GM19025 (cell line): ENCODE results near the gene ESRP2.
A peak's percentile ranks its signal among the peaks of the same experiment; 100 is the strongest.

Experiments
- ATAC-seq: cut with Tn5 transposase; IDR thresholded peaks from one replicate; pipeline ENCODE4 v1.9.1; 2021; ENCODE audit warnings: mild to moderate bottlenecking, low read depth, moderate library complexity; ENCODE audit not compliant: unreplicated experiment

The ESRP2 gene

DNA sequence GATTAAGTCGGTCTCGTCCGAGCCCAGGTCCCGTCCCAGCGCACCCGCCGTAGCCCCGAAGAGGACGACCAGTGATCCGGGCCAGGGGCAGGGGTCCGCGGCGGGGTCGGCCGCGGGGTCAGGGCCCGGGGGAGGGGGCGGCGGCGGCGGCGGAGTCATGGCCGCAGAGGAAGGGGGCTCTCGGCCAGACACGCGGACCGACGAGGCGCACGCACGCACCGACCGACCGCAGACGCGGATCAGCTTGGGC, at the start of gene ESRP2:
Gene ESRP2, minus strand, starts transcription at position 241 of the 250 bp plus-strand sequence. Its CDS starts 82 bp downstream, at position 159.
- ATAC-seq = no peak

DNA sequence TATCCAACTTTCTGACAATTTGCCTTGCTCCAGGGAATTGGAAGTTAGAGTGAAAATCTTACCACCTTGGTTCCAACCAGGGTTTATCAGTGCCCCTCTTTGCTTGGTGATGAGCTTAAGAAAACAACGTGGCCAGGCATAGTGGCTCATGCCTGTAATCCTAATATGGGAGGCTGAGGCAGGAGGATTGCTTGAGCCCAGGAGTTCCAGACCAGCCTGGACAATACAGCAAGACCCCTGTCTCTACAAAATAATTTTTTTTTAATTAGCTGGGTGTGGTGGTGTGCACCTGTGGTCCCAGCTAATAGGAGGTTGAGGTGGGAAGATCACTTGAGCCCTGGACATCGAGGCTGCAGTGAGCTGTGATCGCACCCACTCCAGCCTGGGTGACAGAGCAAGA, 49.8 kb upstream of the ESRP2 start:
- ATAC-seq = no peak

- peak; percentile 42 for ATAC-seq
These were observed 48.9 kb upstream of the ESRP2 start for GRCh38 chr16:68284847-68285246.

DNA sequence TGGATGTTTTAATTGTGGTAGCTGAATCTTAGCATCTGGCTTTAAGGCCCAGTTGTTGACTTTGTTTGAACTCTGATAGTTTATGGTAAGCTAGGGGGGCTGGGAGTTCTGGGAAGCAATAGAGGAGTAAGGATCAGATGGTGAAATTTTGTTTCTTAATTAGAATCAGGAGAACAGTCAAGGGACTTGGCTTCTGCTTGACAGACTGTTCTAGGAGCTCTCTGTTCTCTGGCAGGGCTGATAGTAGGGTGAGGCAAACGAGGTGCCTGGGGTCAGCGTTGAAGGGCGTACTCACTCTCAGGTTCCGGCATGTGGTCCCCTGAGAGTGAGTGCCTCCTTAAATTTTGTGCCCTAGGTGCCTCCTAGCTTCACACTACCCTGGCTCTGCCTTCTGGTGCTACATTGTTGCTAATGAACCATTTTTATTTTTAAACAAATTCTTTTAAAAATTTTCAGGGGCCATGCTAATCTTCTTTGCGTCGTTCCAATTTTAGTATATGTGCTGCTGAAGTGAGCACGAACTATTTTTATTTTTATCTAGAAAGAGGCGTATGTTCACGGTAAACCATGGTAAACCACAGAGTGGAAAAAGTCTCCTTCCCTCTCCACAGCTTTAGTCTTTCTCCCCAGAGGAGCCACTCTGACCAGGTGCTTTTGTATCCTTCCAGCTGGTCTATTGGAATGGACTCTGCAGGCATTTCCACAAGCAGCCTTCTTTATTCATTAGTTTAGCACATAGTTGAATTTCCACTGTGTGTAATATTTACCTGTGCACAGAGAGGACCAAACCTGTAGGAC, 48.1 kb upstream of the ESRP2 start:
- peak; percentile 45 for ATAC-seq

- ATAC-seq = no peak
These were observed 47.4 kb upstream of the ESRP2 start for GRCh38 chr16:68283346-68283745.

DNA sequence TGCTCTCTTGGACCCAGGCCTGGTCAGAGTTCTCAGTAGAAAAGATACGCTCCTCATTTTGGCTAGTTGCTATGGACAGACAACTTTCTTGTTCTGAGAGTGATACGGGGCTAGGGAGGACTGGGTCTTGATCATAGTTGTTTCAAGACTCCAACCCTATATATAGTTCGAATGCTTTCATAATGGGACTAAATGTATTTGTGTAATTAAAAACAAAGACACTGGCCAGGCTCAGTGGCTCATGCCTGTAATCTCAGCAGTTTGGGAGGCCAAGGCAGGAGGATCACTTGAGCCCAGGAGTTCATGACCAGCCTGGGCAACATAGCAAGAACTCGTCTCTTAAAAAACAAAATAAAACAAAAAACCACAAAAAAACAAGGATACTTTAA, 46.1 kb upstream of the ESRP2 start:
- ATAC-seq = no peak

DNA sequence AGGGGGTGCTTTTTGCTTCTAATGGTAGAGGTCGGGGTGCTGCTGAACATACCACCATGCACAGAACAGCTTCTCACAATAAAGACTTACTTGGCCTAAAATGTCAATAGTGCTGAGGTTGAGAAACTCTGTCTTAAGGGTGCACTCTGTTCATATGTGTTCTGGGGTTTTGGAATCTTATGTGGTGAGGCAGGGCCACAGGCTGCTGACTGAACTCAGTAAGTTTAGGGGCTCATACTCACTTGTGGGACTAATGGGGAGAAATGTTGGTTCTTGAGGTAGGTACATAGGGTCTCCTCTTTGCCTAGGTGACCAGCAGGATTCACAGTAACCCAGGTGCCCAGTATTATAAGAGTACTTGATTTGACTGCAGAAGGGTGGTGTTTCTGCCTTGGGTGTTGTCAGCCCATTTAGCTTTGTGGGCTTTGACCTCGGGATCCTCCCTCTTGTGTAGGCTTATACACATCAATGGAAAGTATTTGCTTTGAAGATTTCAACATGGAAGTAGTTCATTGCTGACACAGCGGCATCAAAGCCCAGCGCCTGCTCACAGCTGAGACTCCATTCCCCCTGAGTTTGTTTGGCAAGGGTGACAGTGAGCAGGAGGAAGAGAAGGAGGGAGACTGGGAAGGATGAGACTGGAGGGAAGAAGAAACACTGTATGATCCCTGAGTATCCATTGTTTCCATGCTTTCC, 45.6 kb upstream of the ESRP2 start:
- ATAC-seq = no peak

DNA sequence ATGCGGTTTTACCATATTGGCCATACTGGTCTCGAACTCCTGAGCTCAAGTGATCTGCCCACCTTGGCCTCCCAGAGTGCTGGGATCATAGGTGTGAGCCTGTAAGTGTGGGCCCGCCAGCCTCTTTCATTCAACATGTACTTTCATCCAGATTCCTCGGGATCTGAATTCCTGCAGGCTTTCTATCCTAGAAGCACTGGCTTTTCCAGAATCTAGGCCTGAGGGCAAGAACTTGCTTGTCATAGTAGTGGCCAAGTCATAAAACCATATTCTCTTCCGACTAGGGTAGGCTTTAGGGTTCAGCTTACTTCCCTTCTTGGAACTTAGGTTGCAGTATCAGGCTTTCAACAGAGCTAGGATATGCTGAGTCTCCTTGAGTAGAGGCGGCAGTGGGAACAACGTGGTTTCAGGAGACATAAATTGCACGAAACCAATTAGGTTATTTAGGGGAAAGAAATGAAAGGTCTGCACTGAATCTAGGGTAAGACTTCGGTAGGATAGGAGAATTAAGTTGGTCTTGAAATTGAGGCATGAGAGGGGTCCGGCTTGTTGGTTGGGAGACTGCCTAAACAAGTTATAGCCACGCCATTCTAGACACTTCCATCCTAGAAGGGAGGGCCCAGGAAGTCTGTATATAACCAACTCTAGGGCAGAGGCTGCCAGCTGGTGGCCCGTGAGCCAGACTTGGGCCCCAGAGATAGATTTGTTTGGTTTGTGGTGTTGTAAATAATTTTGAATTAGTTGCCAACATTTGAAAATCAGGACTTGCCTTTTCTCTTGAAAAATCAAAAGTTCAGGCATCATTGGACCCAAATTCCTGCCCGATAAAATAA, 44.0 kb upstream of the ESRP2 start:
- ATAC-seq = no peak

- ATAC-seq = no peak
These were observed 40.3 kb upstream of the ESRP2 start for GRCh38 chr16:68276223-68276622.

DNA sequence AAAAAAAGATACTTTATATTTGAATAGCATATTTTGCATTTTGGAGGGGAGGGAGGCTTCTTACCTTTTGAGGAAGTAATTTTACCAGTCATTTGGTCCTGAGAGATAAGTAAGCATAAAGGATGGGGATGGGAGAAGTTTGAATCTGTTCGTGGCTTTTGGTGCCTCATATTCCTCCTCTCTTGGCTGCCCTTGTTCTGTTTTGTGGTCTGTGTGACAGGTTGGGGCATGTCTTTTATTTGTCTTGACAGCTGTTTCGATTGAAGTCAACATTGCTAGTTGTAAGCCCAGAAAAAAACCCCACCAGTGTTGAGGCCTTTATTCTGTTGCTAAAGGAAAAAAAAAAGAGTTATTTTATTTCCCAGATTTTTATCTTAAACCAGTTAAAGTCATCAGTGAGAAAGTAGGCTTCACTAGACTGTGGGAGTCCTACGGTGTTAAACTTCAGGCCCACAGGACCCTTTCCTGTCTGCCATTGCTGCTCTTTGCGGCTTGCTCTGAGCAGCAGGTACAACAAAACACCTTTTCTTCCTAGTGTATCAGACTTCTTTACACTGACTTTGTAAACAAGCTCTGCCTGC, 39.8 kb upstream of the ESRP2 start:
- ATAC-seq = no peak

- no peak for ATAC-seq
These were observed 38.5 kb upstream of the ESRP2 start for GRCh38 chr16:68274441-68274840.

GRCh38 chr16:68273896-68274295, 38.0 kb upstream of the ESRP2 start:
- ATAC-seq = no peak

- no peak for ATAC-seq
These were observed 37.5 kb upstream of the ESRP2 start for GRCh38 chr16:68273459-68273858.

DNA sequence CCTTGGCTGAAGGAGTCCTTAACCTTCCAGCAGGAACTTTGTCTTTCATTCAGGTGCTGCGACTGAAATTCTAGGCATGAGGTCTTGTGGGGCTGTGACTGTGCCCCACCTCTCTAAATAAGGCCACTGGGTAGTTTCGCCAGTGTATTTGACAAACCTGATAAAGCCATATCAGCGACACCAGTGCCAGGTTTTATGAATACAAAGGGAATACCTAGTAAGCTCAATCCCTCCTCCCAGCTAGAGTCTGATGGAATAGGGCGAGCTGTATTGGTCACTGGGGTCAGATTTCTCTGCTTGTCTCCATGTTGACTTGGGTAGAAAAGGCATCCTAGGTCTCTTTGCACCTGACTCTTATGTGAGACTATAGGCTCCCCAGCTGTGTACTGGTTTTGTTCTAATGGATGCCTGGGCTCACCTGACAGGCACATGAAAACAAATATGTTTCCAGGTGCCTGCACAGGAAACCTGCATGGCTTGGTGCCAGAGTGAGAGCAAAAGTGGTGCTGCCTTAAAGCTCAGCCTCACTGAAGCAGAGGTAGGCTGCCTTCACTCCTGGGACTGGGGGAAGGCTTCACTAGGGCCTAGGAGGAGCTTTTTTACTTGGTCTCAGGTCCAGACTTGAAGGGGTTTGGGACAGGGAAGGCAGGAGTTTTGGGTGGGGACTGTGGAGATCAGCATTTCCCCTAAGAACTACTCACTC, 36.7 kb upstream of the ESRP2 start:
- no peak for ATAC-seq

DNA sequence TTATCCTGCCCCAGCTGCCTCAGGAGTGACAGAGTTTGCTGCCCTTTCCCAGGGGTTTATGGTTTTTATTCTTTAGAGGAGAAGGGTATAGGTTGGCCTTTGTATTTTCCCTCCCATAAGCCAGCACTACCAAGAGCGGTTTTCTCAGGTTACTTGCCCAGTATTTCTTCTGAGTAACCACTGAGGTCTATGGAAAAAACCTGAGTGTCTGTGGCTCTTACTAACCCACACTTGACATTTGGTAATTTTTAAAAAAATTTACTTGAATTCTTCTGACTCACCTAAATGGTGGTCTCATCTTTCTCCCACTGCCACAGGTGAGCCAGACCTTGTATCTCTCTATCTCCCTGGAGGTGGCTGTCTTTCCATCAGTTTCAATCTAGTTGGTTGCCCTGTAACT, 34.4 kb upstream of the ESRP2 start:
- ATAC-seq = no peak

- ATAC-seq = no peak
These were observed 33.9 kb upstream of the ESRP2 start for GRCh38 chr16:68269793-68270192.

- no peak for ATAC-seq
These were observed 31.9 kb upstream of the ESRP2 start for GRCh38 chr16:68267612-68268405.

DNA sequence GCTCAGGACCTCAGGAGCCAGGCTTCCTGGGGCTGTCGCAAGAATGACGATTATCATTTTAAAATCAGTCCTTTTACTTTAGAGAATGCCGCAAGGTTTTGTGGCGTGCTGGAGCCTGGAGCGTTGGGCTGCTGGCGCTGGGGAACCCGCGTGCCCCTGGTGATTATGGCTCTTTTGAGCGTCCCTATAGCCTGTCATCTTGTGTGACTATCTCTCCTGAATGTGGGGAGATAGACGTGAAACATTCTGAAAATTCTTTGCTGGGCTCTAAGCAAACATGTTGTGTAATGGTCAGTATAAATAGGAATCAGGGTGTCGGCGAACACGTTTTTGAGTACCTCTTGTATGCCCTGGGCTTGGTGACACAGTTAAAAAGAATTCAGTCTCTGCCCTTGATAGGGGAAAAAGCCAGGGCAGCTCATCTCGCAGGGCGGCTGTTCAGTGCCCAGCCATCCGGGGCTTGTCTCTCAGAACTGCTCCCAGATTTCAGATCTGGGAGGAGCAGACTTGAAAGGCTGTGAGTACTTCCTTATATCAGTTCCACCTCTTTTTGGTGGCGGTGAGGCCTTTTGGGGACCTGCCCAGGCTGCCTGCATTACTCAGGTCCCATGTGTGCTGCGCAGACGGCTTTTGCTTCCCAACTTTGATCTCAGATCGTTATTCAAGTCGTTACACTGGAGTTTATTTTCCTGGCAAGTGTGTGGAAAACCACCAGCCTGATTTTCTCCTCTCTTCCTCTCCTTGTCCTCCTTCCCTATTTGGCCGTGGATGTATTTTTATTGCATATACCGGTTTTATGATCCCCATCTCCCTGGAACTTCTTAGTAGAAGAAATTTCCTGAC, 29.4 kb upstream of the ESRP2 start:
- no peak for ATAC-seq
